Spleen (tissue), 7 donors: ENCODE results near the gene SNX1.

Experiments
- CTCF ChIP-seq, 11 experiments: fragments of 200-600 bp in 7 of 11; fragments of 450-650 bp in 4 of 11; sonication (generic) in 4 of 11; IDR thresholded peaks in 8 of 11; conservative IDR thresholded peaks in 3 of 11; 1 replicate in 7 of 11; 2 replicates in 4 of 11; pipeline versions ENCODE4 v1.4.0 to v1.8.0; 2016 to 2021; ENCODE audit warnings: antibody characterized with exemption in 11 of 11, inconsistent platforms in 4 of 11, mild to moderate bottlenecking in 1 of 11
- POLR2A ChIP-seq, 3 donors: fragments of 450-650 bp; IDR thresholded peaks; one replicate each; pipeline ENCODE4 v1.5.1; 2017; ENCODE audit warnings: antibody characterized with exemption in 3 of 3, mild to moderate bottlenecking in 1 of 3
- POLR2AphosphoS5 ChIP-seq, 3 donors: sonication (generic); formaldehyde crosslinking; IDR thresholded peaks; one replicate each; pipeline ENCODE4 v1.5.1; 2017; ENCODE audit warnings: antibody characterized with exemption in 3 of 3
- donor health status: DM: no; HTN: no; CAD: no; lungs with moderate emphysema.
- donor health status: DM: no; HTN: no; CAD: no.
- donor health status: DM: no; HTN: no; CAD: no.

DNA sequence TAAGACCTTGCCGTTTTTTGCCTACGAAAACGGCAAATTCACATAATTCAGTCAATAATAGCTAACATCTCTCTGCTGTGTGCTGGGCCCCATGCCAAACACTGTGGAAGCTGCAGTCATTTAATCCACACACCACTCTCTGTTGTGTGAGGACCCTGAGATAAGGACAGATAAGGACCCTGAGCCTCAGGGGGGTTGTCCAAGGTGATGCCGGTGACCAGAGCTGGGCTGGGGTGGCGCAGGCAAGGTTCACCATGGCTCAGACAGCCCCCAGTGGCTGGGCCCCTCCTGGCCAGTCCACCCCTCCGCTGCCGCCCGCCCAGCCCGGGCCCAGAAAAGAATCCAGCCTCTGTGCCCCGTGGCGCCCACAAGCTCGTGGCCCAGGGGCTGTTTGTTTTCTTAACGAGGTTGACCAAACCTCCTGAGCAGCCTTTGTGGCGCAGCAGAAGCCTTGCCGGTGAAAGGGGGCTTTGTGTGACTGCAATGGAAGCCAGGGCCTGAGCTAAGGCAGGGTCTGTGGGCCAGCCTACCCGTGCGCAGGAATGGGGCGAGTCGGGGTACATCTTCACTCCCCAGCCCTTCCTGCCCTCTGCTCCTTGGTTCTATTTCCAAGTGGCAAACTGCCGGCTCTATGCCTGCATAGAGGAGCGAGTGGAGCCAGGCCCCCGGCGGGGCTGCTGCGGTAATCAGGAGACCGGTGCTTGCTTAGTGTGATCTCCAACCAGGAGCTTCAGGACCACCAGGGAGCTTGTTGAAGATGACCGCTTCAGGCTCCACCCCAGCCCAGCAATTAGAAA lies 51.3 kb downstream of the SNX1 start:
- TF ChIP-seq CTCF (IDR thresholded peaks at IDR 0.05 in 8 of 11, conservative IDR thresholded peaks at IDR 0.05 in 3 of 11) (no peak), POLR2AphosphoS5 (IDR thresholded peaks at IDR 0.05) (peak in 1 of 3 donors; percentile 50), POLR2A (IDR thresholded peaks at IDR 0.05) (no peak)
